WTC11 (cell line): Measurements from ENCODE around the gene NMT2. TPM values are rescaled to one million over a fixed set of nuclear protein-coding genes. Genes with fewer than 3 reads are reported as not detected.

Source experiments
- CBFB ChIP-seq: sonication (generic); formaldehyde crosslinking; IDR thresholded peaks from 2 replicates; pipeline ENCODE4 v1.8.1; 2022; ENCODE audit warnings: mild to moderate bottlenecking, low read depth, missing genetic modification reagents
- CREB1 ChIP-seq: sonication (generic); formaldehyde crosslinking; IDR thresholded peaks from 2 replicates; pipeline ENCODE4 v1.8.0; 2023; ENCODE audit warnings: mild to moderate bottlenecking, missing genetic modification reagents
- ESRRA ChIP-seq: sonication (generic); formaldehyde crosslinking; IDR thresholded peaks from 2 replicates; pipeline ENCODE4 v1.8.1; 2022; ENCODE audit warnings: mild to moderate bottlenecking, missing genetic modification reagents, borderline replicate concordance
- FOXK1 ChIP-seq: sonication (generic); formaldehyde crosslinking; IDR thresholded peaks from 2 replicates; pipeline ENCODE4 v1.8.0; 2022; ENCODE audit warnings: mild to moderate bottlenecking, moderate library complexity, missing genetic modification reagents
- GTF2I ChIP-seq: fragments of 250-450 bp; sonication (Bioruptor Pico); conservative IDR thresholded peaks from 2 replicates; pipeline ENCODE4 v1.4.0; 2021; ENCODE audit warnings: mild to moderate bottlenecking
- HMGA2 ChIP-seq: fragments of 250-450 bp; sonication (Bioruptor Pico); IDR thresholded peaks from 2 replicates; pipeline ENCODE4 v1.4.0; 2021; ENCODE audit warnings: mild to moderate bottlenecking, moderate library complexity
- IRF2 ChIP-seq: sonication (generic); formaldehyde crosslinking; IDR thresholded peaks from 2 replicates; pipeline ENCODE4 v1.8.0; 2022; ENCODE audit warnings: low read depth, missing genetic modification reagents, borderline replicate concordance
- JAZF1 ChIP-seq: fragments of 250-450 bp; sonication (Bioruptor Pico); IDR thresholded peaks from 2 replicates; pipeline ENCODE4 v1.9.0; 2021; ENCODE audit warnings: moderate library complexity, mild to moderate bottlenecking, inconsistent platforms
- MYBL2 ChIP-seq: sonication (generic); formaldehyde crosslinking; IDR thresholded peaks from 2 replicates; pipeline ENCODE4 v1.8.1; 2023; ENCODE audit warnings: mild to moderate bottlenecking, moderate library complexity, missing genetic modification reagents
- NR1H2 ChIP-seq: sonication (generic); formaldehyde crosslinking; IDR thresholded peaks from 2 replicates; pipeline ENCODE4 v1.9.0; 2021; ENCODE audit warnings: mild to moderate bottlenecking, moderate library complexity, missing genetic modification reagents
- PRRX2 ChIP-seq: fragments of 250-450 bp; sonication (Bioruptor Pico); IDR thresholded peaks from 2 replicates; pipeline ENCODE4 v1.8.0; 2021; ENCODE audit warnings: mild to moderate bottlenecking
- ZBTB21 ChIP-seq: sonication (generic); formaldehyde crosslinking; IDR thresholded peaks from 2 replicates; pipeline ENCODE4 v1.8.1; 2023; ENCODE audit warnings: mild to moderate bottlenecking, missing genetic modification reagents, borderline replicate concordance
- ZNF138 ChIP-seq: sonication (generic); formaldehyde crosslinking; conservative IDR thresholded peaks from 2 replicates; pipeline ENCODE4 v1.8.1; 2022; ENCODE audit warnings: mild to moderate bottlenecking, moderate library complexity, missing genetic modification reagents
- ZNF317 ChIP-seq: sonication (generic); formaldehyde crosslinking; IDR thresholded peaks from 2 replicates; pipeline ENCODE4 v1.8.1; 2023; ENCODE audit warnings: low read depth, mild to moderate bottlenecking, moderate library complexity, missing genetic modification reagents, borderline replicate concordance
- ZNF671 ChIP-seq: fragments of 250-450 bp; sonication (Bioruptor Pico); IDR thresholded peaks from 2 replicates; pipeline ENCODE4 v1.8.0; 2021; ENCODE audit warnings: mild to moderate bottlenecking
- total RNA-seq: library from RNA; stranded (reverse); gene quantifications from 3 replicates; pipeline ENCODE4 v1.2.3, GENCODE V29; 2021
- TF ChIP-seq, protein P1 (sequence below): sonication (generic); formaldehyde crosslinking; IDR thresholded peaks from 2 replicates; pipeline ENCODE4 v1.8.0; 2022; ENCODE audit warnings: mild to moderate bottlenecking, missing genetic modification reagents
- TF ChIP-seq, protein P2 (sequence below): sonication (generic); formaldehyde crosslinking; conservative IDR thresholded peaks from 2 replicates; pipeline ENCODE4 v1.8.1; 2022; ENCODE audit warnings: mild to moderate bottlenecking, missing genetic modification reagents
- TF ChIP-seq, protein P3 (sequence below): sonication (generic); formaldehyde crosslinking; IDR thresholded peaks from 2 replicates; pipeline ENCODE4 v1.8.0; 2023; ENCODE audit warnings: mild to moderate bottlenecking, missing genetic modification reagents
- TF ChIP-seq, protein P4 (sequence below): fragments of 250-450 bp; sonication (Bioruptor Pico); conservative IDR thresholded peaks from 2 replicates; pipeline ENCODE4 v1.9.0; 2021; ENCODE audit warnings: mild to moderate bottlenecking
- TF ChIP-seq, protein P5 (sequence below): sonication (generic); formaldehyde crosslinking; IDR thresholded peaks from 2 replicates; pipeline ENCODE4 v1.8.0; 2023; ENCODE audit warnings: missing genetic modification reagents
- TF ChIP-seq, protein P6 (sequence below): sonication (generic); formaldehyde crosslinking; IDR thresholded peaks from 2 replicates; pipeline ENCODE4 v1.8.0; 2023; ENCODE audit warnings: missing genetic modification reagents, mild to moderate bottlenecking, borderline replicate concordance
- TF ChIP-seq, protein P7 (sequence below): sonication (generic); formaldehyde crosslinking; IDR thresholded peaks from 2 replicates; pipeline ENCODE4 v1.8.1; 2022; ENCODE audit warnings: mild to moderate bottlenecking, moderate library complexity, missing genetic modification reagents
- TF ChIP-seq, protein P8 (sequence below): sonication (generic); formaldehyde crosslinking; IDR thresholded peaks from 2 replicates; pipeline ENCODE4 v1.8.0; 2022; ENCODE audit warnings: mild to moderate bottlenecking, missing genetic modification reagents
- TF ChIP-seq, protein P9 (sequence below): sonication (generic); formaldehyde crosslinking; IDR thresholded peaks from 2 replicates; pipeline ENCODE4 v1.8.1; 2023; ENCODE audit warnings: mild to moderate bottlenecking, missing genetic modification reagents, moderate library complexity

NMT2 gene
- total RNA-seq, 1 experiment from 2014 or later = 11.7 TPM

DNA sequence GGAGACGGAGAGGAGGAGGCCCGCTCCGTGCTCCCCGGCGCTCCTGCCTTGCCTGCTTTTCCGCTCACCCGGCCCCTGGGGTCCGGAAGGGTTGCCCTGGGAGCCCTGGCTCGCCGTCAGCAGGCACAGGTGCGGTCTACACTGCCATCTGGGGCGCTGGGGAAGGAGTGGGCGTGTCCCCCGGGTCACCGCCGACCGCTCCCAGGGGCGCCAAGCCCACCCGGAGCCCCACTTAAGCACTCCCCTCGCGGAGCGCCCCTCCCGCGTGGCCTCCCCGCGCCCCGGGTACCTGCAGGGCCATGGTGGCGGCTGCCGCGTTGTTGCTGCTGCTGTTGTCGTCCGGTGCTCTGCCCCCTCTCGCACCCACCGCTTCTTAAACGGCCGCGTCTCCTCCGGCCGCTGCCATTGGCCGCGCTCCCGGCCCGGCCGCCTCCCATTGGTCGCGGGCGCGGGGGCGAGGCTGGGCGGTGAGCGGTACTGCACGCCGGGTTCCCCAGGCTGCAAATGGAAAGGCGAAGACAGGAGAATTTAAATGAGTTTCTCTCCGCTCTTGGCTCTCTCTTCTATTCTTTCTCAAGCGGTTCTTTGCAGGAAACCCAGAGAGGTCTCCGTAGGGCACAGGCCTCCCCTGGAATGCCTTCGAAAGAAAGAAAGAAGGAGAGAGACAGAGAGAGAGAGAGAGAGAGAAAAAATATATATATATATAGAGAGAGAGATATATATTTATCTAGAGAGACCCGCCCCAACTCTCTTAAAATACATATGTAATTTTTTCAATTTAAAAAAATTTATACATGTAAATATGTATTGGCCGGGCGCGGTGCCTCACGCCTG is 79.8 kb downstream of the NMT2 start, which contains the start of gene ACBD7 (continued):
- TF ChIP-seq, protein P1, sequence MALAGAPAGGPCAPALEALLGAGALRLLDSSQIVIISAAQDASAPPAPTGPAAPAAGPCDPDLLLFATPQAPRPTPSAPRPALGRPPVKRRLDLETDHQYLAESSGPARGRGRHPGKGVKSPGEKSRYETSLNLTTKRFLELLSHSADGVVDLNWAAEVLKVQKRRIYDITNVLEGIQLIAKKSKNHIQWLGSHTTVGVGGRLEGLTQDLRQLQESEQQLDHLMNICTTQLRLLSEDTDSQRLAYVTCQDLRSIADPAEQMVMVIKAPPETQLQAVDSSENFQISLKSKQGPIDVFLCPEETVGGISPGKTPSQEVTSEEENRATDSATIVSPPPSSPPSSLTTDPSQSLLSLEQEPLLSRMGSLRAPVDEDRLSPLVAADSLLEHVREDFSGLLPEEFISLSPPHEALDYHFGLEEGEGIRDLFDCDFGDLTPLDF = peak; percentile 76; the same call in 1 of the 2 replicates
- TF ChIP-seq NR1H2 (CRISPR knock-in tag) = no peak
- no peak for TF ChIP-seq ZNF138
- TF ChIP-seq, protein P2, sequence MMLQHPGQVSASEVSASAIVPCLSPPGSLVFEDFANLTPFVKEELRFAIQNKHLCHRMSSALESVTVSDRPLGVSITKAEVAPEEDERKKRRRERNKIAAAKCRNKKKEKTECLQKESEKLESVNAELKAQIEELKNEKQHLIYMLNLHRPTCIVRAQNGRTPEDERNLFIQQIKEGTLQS (CRISPR knock-in tag) = no peak
- TF ChIP-seq, protein P3, sequence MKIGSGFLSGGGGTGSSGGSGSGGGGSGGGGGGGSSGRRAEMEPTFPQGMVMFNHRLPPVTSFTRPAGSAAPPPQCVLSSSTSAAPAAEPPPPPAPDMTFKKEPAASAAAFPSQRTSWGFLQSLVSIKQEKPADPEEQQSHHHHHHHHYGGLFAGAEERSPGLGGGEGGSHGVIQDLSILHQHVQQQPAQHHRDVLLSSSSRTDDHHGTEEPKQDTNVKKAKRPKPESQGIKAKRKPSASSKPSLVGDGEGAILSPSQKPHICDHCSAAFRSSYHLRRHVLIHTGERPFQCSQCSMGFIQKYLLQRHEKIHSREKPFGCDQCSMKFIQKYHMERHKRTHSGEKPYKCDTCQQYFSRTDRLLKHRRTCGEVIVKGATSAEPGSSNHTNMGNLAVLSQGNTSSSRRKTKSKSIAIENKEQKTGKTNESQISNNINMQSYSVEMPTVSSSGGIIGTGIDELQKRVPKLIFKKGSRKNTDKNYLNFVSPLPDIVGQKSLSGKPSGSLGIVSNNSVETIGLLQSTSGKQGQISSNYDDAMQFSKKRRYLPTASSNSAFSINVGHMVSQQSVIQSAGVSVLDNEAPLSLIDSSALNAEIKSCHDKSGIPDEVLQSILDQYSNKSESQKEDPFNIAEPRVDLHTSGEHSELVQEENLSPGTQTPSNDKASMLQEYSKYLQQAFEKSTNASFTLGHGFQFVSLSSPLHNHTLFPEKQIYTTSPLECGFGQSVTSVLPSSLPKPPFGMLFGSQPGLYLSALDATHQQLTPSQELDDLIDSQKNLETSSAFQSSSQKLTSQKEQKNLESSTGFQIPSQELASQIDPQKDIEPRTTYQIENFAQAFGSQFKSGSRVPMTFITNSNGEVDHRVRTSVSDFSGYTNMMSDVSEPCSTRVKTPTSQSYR (CRISPR knock-in tag) = peak; percentile 46; the same call in 1 of the 2 replicates
- no peak for TF ChIP-seq GTF2I (CRISPR knock-in tag)
- no peak for TF ChIP-seq PRRX2 (CRISPR knock-in tag)
- peak; percentile 91 for TF ChIP-seq FOXK1 (CRISPR knock-in tag)
- TF ChIP-seq, protein P4, sequence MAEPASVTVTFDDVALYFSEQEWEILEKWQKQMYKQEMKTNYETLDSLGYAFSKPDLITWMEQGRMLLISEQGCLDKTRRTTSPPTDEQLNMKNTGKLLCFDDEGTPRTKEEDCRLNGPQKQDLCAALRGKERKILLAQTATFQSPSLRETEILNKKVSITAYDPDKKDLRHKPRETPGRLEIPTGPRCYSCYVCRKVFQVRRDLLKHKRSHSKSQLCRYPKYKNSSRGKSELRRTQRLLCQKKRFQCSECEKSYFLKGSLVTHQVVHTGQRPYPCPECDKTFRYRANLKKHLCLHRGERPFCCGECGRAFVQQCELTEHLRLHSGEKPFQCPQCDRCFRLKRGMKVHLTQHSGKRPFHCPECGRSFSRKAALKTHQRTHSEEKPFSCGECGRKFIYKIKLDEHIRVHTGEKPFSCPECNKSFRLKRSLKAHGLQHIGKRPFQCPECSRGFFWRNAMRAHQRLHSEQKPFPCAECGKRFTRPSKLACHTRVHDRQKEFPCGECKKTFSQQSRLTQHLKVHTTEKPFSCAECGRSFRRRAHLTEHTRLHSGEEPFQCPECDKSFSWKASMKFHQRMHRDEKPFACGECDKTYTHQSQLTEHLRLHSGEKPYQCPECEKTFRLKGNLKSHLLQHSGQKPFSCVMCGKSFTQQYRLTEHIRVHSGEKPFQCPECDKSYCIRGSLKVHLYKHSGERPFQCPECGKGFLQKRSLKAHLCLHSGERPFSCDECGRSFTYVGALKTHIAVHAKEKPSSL (CRISPR knock-in tag) = no peak
- no peak for TF ChIP-seq IRF2 (CRISPR knock-in tag)
- TF ChIP-seq ZNF317 = no peak
- TF ChIP-seq, protein P5, sequence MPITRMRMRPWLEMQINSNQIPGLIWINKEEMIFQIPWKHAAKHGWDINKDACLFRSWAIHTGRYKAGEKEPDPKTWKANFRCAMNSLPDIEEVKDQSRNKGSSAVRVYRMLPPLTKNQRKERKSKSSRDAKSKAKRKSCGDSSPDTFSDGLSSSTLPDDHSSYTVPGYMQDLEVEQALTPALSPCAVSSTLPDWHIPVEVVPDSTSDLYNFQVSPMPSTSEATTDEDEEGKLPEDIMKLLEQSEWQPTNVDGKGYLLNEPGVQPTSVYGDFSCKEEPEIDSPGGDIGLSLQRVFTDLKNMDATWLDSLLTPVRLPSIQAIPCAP (CRISPR knock-in tag) = no peak
- TF ChIP-seq, protein P6, sequence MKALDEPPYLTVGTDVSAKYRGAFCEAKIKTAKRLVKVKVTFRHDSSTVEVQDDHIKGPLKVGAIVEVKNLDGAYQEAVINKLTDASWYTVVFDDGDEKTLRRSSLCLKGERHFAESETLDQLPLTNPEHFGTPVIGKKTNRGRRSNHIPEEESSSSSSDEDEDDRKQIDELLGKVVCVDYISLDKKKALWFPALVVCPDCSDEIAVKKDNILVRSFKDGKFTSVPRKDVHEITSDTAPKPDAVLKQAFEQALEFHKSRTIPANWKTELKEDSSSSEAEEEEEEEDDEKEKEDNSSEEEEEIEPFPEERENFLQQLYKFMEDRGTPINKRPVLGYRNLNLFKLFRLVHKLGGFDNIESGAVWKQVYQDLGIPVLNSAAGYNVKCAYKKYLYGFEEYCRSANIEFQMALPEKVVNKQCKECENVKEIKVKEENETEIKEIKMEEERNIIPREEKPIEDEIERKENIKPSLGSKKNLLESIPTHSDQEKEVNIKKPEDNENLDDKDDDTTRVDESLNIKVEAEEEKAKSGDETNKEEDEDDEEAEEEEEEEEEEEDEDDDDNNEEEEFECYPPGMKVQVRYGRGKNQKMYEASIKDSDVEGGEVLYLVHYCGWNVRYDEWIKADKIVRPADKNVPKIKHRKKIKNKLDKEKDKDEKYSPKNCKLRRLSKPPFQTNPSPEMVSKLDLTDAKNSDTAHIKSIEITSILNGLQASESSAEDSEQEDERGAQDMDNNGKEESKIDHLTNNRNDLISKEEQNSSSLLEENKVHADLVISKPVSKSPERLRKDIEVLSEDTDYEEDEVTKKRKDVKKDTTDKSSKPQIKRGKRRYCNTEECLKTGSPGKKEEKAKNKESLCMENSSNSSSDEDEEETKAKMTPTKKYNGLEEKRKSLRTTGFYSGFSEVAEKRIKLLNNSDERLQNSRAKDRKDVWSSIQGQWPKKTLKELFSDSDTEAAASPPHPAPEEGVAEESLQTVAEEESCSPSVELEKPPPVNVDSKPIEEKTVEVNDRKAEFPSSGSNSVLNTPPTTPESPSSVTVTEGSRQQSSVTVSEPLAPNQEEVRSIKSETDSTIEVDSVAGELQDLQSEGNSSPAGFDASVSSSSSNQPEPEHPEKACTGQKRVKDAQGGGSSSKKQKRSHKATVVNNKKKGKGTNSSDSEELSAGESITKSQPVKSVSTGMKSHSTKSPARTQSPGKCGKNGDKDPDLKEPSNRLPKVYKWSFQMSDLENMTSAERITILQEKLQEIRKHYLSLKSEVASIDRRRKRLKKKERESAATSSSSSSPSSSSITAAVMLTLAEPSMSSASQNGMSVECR (CRISPR knock-in tag) = no peak
- no peak for TF ChIP-seq ZBTB21 (CRISPR knock-in tag)
- TF ChIP-seq ZNF671 (CRISPR knock-in tag) = no peak
- TF ChIP-seq JAZF1 = no peak
- TF ChIP-seq MYBL2 = peak; percentile 92
- no peak for TF ChIP-seq HMGA2 (CRISPR knock-in tag)
- TF ChIP-seq, protein P7, sequence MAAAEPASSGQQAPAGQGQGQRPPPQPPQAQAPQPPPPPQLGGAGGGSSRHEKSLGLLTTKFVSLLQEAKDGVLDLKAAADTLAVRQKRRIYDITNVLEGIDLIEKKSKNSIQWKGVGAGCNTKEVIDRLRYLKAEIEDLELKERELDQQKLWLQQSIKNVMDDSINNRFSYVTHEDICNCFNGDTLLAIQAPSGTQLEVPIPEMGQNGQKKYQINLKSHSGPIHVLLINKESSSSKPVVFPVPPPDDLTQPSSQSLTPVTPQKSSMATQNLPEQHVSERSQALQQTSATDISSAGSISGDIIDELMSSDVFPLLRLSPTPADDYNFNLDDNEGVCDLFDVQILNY (CRISPR knock-in tag) = no peak
- 0 out of 2 replicates have a peak, but pooled peaks have one; percentile 54 for TF ChIP-seq CREB1 (CRISPR knock-in tag)
- TF ChIP-seq CBFB = no peak
- TF ChIP-seq, protein P8, sequence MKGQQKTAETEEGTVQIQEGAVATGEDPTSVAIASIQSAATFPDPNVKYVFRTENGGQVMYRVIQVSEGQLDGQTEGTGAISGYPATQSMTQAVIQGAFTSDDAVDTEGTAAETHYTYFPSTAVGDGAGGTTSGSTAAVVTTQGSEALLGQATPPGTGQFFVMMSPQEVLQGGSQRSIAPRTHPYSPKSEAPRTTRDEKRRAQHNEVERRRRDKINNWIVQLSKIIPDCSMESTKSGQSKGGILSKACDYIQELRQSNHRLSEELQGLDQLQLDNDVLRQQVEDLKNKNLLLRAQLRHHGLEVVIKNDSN (CRISPR knock-in tag) = no peak
- TF ChIP-seq, protein P9, sequence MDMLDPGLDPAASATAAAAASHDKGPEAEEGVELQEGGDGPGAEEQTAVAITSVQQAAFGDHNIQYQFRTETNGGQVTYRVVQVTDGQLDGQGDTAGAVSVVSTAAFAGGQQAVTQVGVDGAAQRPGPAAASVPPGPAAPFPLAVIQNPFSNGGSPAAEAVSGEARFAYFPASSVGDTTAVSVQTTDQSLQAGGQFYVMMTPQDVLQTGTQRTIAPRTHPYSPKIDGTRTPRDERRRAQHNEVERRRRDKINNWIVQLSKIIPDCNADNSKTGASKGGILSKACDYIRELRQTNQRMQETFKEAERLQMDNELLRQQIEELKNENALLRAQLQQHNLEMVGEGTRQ (CRISPR knock-in tag) = no peak
- 0 out of 2 replicates have a peak, but pooled peaks have one; percentile 44 for TF ChIP-seq ESRRA (CRISPR knock-in tag)
